GM19099 (cell line): ENCODE measurements around the gene LMO1.

Source experiments
- POLR2A ChIP-seq: IDR thresholded peaks from 3 replicates; pipeline ENCODE4 v1.6.1; 2011; ENCODE audit warnings: low read depth; ENCODE audit not compliant: insufficient read length; ENCODE audit errors: extremely low read depth

LMO1 gene

DNA sequence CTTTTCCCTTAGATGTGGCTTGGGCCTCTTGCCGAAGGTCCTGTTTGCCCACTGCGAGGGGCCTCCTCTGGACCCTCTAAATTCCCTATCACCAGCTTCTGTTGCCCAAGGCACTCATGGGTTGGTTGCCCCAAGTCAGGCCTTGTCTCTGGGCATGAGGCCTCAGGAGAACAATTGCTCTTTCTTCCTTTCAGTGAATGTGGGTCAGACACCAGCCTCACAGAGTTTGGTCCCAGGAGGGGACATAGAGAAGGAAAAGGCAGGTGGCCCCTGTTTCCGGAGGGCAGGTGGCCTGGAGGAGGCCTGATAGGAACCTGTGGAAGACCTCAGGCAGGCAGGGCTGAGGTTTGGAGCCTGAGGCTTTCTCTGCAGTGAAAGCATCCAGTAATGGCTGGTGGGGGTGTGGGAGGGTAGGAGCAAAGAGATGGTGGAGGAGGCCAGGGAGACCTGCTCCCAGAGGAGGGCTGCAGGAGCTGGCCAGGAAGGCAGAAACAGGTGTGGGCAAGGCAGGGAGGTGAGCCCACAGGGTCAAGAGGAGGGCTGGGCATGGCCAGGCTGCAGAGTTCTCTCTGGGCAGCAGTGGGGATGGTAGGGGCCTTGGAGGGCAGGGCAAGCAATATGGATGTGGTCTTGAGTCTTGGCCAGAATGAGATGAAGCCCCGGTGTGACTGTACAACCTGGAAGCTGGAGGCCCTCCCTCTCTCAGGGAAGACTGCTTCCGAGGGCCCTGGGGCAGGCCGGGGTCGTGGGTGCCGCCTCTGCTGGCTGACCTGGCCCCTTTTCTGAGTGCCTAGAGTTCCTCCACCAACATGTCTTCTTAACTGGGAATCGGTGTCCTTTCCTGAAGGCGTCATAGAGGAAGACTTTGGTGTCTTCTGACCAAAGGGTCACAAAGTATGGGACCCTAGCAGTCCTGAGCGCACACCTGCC is 28.0 kb upstream of the LMO1 start:
- TF ChIP-seq POLR2A: no peak

GRCh38 chr11:8290081-8290810 is 26.6 kb upstream of the LMO1 start:
- no peak for TF ChIP-seq POLR2A

DNA sequence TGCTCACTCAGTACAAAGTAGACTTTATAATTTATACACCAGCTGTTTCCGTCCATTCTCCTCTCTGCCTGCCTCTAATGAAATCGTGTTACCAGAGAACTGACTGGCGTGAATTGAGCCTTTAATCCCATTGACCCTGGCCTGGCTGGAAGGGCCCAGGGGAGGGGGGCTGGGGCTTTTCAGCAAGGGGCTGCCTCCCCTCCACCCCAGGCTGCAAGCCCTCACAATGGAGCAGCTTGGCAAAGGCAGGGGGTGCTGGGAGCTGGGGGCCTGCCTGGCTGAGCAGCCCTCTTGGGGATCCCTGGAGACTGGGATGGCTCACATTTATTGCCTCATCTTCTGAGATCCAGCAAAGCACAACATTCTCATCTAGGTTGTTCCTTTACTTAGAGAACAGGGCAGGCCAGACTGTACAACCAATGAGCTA is 25.8 kb upstream of the LMO1 start:
- TF ChIP-seq POLR2A: no peak

GRCh38 chr11:8288824-8289491 is 25.3 kb upstream of the LMO1 start:
- no peak for TF ChIP-seq POLR2A

- no peak for TF ChIP-seq POLR2A
Measured at GRCh38 chr11:8288166-8288772, 24.6 kb upstream of the LMO1 start.

DNA sequence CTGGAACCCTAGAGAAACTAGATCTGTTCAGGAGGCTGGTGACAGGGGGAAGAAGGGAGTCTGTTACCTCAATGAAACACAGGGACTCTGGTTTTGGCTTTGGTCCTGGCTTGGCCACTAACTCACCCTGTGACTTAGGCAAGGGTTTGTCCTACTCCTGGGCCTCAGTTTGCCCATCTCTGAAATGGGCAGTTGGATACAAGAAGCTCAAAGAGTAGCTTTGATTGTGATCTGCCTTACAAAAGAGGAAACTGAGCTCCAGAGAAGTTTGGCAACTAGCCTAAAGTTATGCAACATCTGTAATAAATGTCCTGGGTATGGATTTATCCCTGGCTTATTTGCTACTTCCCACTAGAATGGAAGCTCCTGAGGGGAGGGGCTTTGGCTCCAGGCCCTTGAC is 24.0 kb upstream of the LMO1 start:
- TF ChIP-seq POLR2A: no peak

DNA sequence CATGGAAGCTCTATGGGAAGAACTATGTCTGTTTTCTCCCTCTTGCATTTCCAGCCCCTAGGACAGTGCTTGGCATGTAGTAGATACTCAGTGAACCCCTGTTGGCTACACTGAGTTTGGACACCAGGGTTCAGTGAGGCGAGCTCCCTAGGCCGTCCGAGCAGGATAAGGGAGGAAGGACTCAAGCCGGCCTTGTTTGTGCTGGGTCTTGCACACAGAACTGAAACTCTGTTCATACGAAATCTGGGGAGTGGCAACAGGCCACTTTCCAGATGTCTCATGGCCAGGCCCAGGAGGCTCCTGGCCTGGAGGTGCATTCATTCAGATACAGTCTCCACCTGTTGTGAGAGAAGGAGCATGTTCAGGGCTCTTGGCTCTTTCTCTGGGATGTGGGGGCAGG is 23.6 kb upstream of the LMO1 start:
- TF ChIP-seq POLR2A: no peak

DNA sequence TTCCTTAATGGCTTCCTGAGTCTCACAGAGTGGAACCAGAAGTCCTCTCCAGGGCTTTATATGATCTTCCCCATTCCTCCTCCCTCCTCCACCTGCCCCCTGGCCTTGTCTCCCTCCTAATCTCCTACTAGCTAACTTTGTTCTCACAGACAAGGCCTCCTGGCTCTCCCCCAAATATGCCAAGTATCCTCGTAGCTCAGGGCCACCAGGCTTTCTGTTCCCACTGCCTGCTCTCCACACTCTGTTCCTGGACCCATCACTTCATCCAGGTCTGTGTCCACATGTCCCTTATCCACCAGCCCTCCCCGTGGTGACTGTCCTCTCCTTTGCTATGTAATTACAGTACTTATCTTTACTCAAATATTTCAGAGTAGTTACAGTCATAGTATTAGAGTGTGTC is 23.2 kb upstream of the LMO1 start:
- no peak for TF ChIP-seq POLR2A

GRCh38 chr11:8285796-8286195 is 22.1 kb upstream of the LMO1 start:
- no peak for TF ChIP-seq POLR2A

- TF ChIP-seq POLR2A: no peak
Measured at GRCh38 chr11:8285228-8285627, 21.6 kb upstream of the LMO1 start.

DNA sequence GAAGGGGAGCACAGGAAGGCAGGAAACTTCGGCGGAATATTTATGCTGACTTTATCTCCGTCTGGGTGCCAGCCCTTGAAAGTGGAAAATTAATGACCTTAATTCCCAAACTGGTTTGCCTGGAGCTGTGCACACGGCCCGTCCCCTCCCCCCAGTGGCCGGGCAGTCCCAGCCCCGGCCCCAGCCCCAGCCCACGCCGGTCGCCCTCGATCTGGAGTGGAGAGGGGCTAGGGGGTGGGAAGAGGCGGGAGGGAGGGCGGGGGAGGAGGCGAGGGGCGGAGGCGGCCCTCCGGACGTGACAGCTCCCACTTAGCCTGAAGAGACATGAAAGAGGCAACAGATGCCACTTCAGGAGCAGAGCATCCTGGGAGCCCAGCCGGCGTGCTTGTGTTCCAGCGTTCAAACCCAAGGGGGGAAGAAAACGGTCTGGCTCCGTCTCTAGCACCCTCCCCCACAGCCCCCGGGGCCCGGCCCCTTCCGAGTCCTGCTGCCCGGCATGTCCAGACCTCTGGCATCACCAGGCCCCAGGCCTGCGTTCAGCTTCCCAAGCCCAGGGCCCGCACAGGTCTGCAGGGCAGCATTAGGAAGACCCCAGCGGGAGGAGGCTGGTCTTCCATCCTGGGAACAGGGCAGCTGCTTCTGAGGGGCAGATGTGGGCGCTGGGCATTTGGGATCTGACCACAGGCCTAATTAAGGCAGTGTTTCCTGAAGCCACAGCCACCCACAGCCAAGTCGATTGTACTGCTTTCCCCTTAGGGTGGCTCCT is 20.0 kb upstream of the LMO1 start:
- no peak for TF ChIP-seq POLR2A

GRCh38 chr11:8283100-8283464 is 19.4 kb upstream of the LMO1 start:
- TF ChIP-seq POLR2A: no peak

DNA sequence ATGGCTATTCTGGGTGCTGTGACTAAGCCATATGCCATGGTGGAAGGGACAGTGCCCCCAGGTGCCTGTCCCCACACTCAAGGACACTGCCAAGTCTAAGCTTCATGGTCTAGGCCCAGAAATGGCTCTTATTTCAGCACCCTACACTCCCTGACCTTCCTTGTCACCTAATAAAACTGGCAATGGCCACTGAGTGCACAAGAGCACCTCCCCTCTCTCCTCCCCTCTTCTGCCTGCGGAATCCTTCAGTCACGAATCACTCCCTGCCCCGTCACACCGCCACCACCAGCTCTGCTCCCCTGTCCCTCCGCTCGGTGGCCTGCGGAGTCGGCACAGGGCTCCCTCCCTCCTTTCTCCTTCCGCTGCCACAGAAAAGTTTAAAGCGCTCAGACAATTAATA is 19.0 kb upstream of the LMO1 start:
- TF ChIP-seq POLR2A: no peak

- no peak for TF ChIP-seq POLR2A
Measured at GRCh38 chr11:8281266-8281665, 17.6 kb upstream of the LMO1 start.
